K562 treated with DMSO at 1 percent for 24 hours (cell line): ENCODE data around the gene GAGE12C. TPM values are rescaled to one million over a fixed set of nuclear protein-coding genes. Genes with fewer than 3 reads are reported as not detected.

ENCODE experiments used
- total RNA-seq: library from RNA; unstranded; fragments of 300-600 nt; gene quantifications from 2 replicates; pipeline ENCODE4 v1.2.3, GENCODE V29; 2022; ENCODE audit warnings: low read depth; ENCODE audit not compliant: insufficient read depth

The GAGE12C gene, protein sequence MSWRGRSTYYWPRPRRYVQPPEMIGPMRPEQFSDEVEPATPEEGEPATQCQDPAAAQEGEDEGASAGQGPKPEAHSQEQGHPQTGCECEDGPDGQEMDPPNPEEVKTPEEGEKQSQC
- total RNA-seq: not detected in 2 replicates

DNA sequence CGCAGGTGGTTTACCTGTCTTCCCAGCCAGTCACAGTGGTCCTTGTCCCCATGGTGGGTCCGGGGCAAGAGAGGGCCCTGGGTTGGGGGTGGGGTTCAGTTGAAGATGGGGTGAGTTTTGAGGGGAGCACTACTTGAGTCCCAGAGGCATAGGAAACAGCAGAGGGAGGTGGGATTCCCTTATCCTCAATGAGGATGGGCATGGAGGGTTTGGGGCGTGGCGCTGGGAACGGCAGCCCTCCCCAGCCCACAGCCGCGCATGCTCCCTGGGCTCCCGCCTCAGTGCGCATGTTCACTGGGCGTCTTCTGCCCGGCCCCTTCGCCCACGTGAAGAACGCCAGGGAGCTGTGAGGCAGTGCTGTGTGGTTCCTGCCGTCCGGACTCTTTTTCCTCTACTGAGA lies at the start of gene GAGE12C:
Gene GAGE12C (plus strand): TSS at position 301 of the 400 bp plus-strand sequence. CDS start 1,155 bp downstream, outside the sequence.

DNA sequence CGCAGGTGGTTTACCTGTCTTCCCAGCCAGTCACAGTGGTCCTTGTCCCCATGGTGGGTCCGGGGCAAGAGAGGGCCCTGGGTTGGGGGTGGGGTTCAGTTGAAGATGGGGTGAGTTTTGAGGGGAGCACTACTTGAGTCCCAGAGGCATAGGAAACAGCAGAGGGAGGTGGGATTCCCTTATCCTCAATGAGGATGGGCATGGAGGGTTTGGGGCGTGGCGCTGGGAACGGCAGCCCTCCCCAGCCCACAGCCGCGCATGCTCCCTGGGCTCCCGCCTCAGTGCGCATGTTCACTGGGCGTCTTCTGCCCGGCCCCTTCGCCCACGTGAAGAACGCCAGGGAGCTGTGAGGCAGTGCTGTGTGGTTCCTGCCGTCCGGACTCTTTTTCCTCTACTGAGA lies 9.5 kb downstream of the GAGE12C start, which contains the start of gene GAGE12D:
Gene GAGE12D (plus strand): TSS at position 301 of the 400 bp plus-strand sequence. CDS start 1,155 bp downstream, outside the sequence.

DNA sequence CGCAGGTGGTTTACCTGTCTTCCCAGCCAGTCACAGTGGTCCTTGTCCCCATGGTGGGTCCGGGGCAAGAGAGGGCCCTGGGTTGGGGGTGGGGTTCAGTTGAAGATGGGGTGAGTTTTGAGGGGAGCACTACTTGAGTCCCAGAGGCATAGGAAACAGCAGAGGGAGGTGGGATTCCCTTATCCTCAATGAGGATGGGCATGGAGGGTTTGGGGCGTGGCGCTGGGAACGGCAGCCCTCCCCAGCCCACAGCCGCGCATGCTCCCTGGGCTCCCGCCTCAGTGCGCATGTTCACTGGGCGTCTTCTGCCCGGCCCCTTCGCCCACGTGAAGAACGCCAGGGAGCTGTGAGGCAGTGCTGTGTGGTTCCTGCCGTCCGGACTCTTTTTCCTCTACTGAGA lies 19.0 kb downstream of the GAGE12C start, which contains the start of gene GAGE12E:
Gene GAGE12E (plus strand): TSS at position 301 of the 400 bp plus-strand sequence. CDS start 1,155 bp downstream, outside the sequence.

DNA sequence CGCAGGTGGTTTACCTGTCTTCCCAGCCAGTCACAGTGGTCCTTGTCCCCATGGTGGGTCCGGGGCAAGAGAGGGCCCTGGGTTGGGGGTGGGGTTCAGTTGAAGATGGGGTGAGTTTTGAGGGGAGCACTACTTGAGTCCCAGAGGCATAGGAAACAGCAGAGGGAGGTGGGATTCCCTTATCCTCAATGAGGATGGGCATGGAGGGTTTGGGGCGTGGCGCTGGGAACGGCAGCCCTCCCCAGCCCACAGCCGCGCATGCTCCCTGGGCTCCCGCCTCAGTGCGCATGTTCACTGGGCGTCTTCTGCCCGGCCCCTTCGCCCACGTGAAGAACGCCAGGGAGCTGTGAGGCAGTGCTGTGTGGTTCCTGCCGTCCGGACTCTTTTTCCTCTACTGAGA lies 28.6 kb downstream of the GAGE12C start, which contains the start of gene GAGE12F:
Gene GAGE12F (plus strand): TSS at position 301 of the 400 bp plus-strand sequence. CDS start 1,155 bp downstream, outside the sequence.

DNA sequence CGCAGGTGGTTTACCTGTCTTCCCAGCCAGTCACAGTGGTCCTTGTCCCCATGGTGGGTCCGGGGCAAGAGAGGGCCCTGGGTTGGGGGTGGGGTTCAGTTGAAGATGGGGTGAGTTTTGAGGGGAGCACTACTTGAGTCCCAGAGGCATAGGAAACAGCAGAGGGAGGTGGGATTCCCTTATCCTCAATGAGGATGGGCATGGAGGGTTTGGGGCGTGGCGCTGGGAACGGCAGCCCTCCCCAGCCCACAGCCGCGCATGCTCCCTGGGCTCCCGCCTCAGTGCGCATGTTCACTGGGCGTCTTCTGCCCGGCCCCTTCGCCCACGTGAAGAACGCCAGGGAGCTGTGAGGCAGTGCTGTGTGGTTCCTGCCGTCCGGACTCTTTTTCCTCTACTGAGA lies 38.1 kb downstream of the GAGE12C start, which contains the start of gene GAGE12G:
Gene GAGE12G (plus strand): TSS at position 301 of the 400 bp plus-strand sequence. CDS start 1,155 bp downstream, outside the sequence.

DNA sequence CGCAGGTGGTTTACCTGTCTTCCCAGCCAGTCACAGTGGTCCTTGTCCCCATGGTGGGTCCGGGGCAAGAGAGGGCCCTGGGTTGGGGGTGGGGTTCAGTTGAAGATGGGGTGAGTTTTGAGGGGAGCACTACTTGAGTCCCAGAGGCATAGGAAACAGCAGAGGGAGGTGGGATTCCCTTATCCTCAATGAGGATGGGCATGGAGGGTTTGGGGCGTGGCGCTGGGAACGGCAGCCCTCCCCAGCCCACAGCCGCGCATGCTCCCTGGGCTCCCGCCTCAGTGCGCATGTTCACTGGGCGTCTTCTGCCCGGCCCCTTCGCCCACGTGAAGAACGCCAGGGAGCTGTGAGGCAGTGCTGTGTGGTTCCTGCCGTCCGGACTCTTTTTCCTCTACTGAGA lies 47.7 kb downstream of the GAGE12C start, which contains the start of gene GAGE12H:
Gene GAGE12H (plus strand): TSS at position 301 of the 400 bp plus-strand sequence. CDS start 1,155 bp downstream, outside the sequence.

Other genes starting within 250 kb of the GAGE12C start
- gene GAGE10, start 228.5 kb upstream of the GAGE12C start, total RNA-seq: not detected in 2 replicates
- not detected in 2 replicates for gene GAGE12J, start 210.1 kb upstream of the GAGE12C start, total RNA-seq
- 6.1 and 9.1 TPM in 2 replicates for gene GAGE13, start 200.6 kb upstream of the GAGE12C start, total RNA-seq
- not detected in 2 replicates for gene GAGE12D, start 9.6 kb downstream of the GAGE12C start, total RNA-seq
- gene GAGE12E, start 19.1 kb downstream of the GAGE12C start, total RNA-seq: not detected in 2 replicates
- not detected in 2 replicates for gene GAGE12F, start 28.7 kb downstream of the GAGE12C start, total RNA-seq
- gene GAGE12G, start 38.2 kb downstream of the GAGE12C start, total RNA-seq: not detected in 2 replicates
- gene GAGE12H, start 47.8 kb downstream of the GAGE12C start, total RNA-seq: not detected in 2 replicates
- 11.0 and 11.8 TPM in 2 replicates for gene GAGE2A, start 57.3 kb downstream of the GAGE12C start, total RNA-seq
- gene GAGE1, start 66.8 kb downstream of the GAGE12C start, total RNA-seq: 13.5 TPM in 2 replicates
- gene PAGE1, start 163.8 kb downstream of the GAGE12C start, total RNA-seq: 60.6 and 61.3 TPM in 2 replicates